Esophagus squamous epithelium (tissue), 5 donors: Measurements from ENCODE around the gene SYNE2. TPM values are rescaled to one million over a fixed set of nuclear protein-coding genes. Genes with fewer than 3 reads are reported as not detected.

Experiments
- DNase-seq: peaks from one replicate; lab custom pipeline; 2025; lab: John Stamatoyannopoulos, UW
- H3K27ac ChIP-seq, 4 donors: fragments of 200-600 bp; sonication (generic); one replicate each; pipeline ENCODE4 v1.5.1; 2016 to 2019; ENCODE audit warnings: mild to moderate bottlenecking in 1 of 4
- H3K27me3 ChIP-seq, 4 donors: fragments of 200-600 bp; sonication (generic); 1 replicate in 3 of 4; 2 replicates in 1 of 4; pipeline versions ENCODE4 v1.5.1 to v1.6.0; 2017 to 2021; ENCODE audit warnings: antibody characterized with exemption in 1 of 4
- H3K36me3 ChIP-seq, 3 donors: fragments of 200-600 bp; sonication (generic); one replicate each; pipeline ENCODE4 v1.5.1; 2016 to 2019
- H3K4me1 ChIP-seq, 3 donors: fragments of 200-600 bp; sonication (generic); one replicate each; pipeline ENCODE4 v1.5.1; 2017 to 2019
- H3K4me3 ChIP-seq, 4 donors: fragments of 200-600 bp; sonication (generic); 1 replicate in 3 of 4; 2 replicates in 1 of 4; pipeline ENCODE4 v1.5.1; 2016 to 2019; ENCODE audit warnings: mild to moderate bottlenecking in 2 of 4, moderate library complexity in 1 of 4
- H3K9me3 ChIP-seq, 3 donors: fragments of 200-600 bp; sonication (generic); one replicate each; pipeline ENCODE4 v1.5.1; 2016 to 2019
- CTCF ChIP-seq, 6 experiments: fragments of 450-650 bp in 4 of 6; fragments of 200-600 bp in 2 of 6; sonication (generic) in 2 of 6; IDR thresholded peaks; one replicate each; pipeline ENCODE4 v1.5.1; 2016 to 2019; ENCODE audit warnings: antibody characterized with exemption in 6 of 6, mild to moderate bottlenecking in 4 of 6, moderate library complexity in 4 of 6
- POLR2A ChIP-seq, 4 donors: fragments of 450-650 bp; IDR thresholded peaks; one replicate each; pipeline ENCODE4 v1.6.1; 2017; ENCODE audit warnings: antibody characterized with exemption in 4 of 4, mild to moderate bottlenecking in 4 of 4, moderate library complexity in 3 of 4
- WGBS, 2 donors: methylation state at CpG; one replicate each; pipeline ENCODE4 v1.1.5; 2018; 5-methylcytosine and 5-hydroxymethylcytosine counted together
- intact Hi-C: fragments of 100-400 bp; cut with DNase I; formaldehyde crosslinking; loops from one replicate; pipeline ENCODE4 v1.15.0; 2022
- total RNA-seq, 4 donors: library from RNA; depleted of rRNA; stranded (reverse); fragments of >200 nt; gene quantifications; one replicate each; pipeline ENCODE4 v1.1.0, GENCODE V29; 2016
- donor health status: DM: yes; HTN: yes; CAD: no.

The SYNE2 gene
- total RNA-seq, 4 donors from 2014 or later, result 128 to 197 (median 145) TPM

- Histone ChIP-seq H3K4me1 (peaks cover 11 to 40% (median 15%) of the 10 kb centered on the region in 3 donors), H3K36me3 (peaks cover 0 to 54% (median 3%) of the 10 kb centered on the region in 3 donors), H3K27me3 (no peaks in the 10 kb centered on the region), H3K27ac (peak overlapping the region; percentile 74 to 84 (median 82)), H3K4me3 (no peak overlapping the region), H3K9me3 (no peaks in the 10 kb centered on the region)
- DNase-seq, result no peak
- WGBS, 2 donors, result 64 to 77% methylated on average over 3 to 6 of the region's 6 CpGs
- TF ChIP-seq CTCF (IDR thresholded peaks at IDR 0.05), result no peak
- TF ChIP-seq POLR2A (IDR thresholded peaks at IDR 0.05), result no peak
- intact Hi-C loops, result no loop called here
Measured at GRCh38 chr14:64059454-64060198, 206.8 kb downstream of the SYNE2 start.

- no peak for DNase-seq
- Histone ChIP-seq H3K27me3 (no peaks in the 10 kb centered on the region), H3K4me3 (no peak overlapping the region), H3K9me3 (no peaks in the 10 kb centered on the region), H3K4me1 (peaks cover 11 to 40% (median 15%) of the 10 kb centered on the region in 3 donors), H3K36me3 (peaks cover 0 to 58% (median 3%) of the 10 kb centered on the region in 3 donors), H3K27ac (peak overlapping the region; percentile 74 to 84 (median 82))
- TF ChIP-seq CTCF (IDR thresholded peaks at IDR 0.05), result no peak
- no peak for TF ChIP-seq POLR2A (IDR thresholded peaks at IDR 0.05)
- intact Hi-C loops, result no loop called here
- 67% methylated on average over 1 of the region's 1 CpG; no CpG with 5 or more reads in 1 of the 2 donors for WGBS, 2 donors
Measured at GRCh38 chr14:64060199-64060545, 207.4 kb downstream of the SYNE2 start.

GRCh38 chr14:64060648-64061096 is 207.9 kb downstream of the SYNE2 start:
- Histone ChIP-seq H3K27ac (peak overlapping the region; percentile 74 to 84 (median 82)), H3K36me3 (peaks cover 0 to 58% (median 3%) of the 10 kb centered on the region in 3 donors), H3K9me3 (no peaks in the 10 kb centered on the region), H3K4me3 (no peak overlapping the region), H3K4me1 (peaks cover 11 to 40% (median 15%) of the 10 kb centered on the region in 3 donors), H3K27me3 (no peaks in the 10 kb centered on the region)
- TF ChIP-seq POLR2A (IDR thresholded peaks at IDR 0.05) (no peak), CTCF (IDR thresholded peaks at IDR 0.05) (peak in 5 of 6 experiments; percentile 45 to 93 (median 71))
- WGBS, 2 donors, result 36 to 51% methylated on average over 5 of the region's 5 CpGs
- DNase-seq, result no peak
- intact Hi-C loops, result no loop called here

- no peak overlapping the region for H3K4me3 ChIP-seq
- 46 to 67% methylated on average over 1 of the region's 1 CpG for WGBS, 2 donors
- H3K9me3 ChIP-seq, result no peaks in the 10 kb centered on the region
- peaks cover 0 to 58% (median 3%) of the 10 kb centered on the region in 3 donors for H3K36me3 ChIP-seq
- peaks cover 11 to 40% (median 15%) of the 10 kb centered on the region in 3 donors for H3K4me1 ChIP-seq
- H3K27ac ChIP-seq, result peak overlapping the region; percentile 74 to 84 (median 82)
- TF ChIP-seq CTCF (IDR thresholded peaks at IDR 0.05) (no peak), POLR2A (IDR thresholded peaks at IDR 0.05) (no peak)
- no peaks in the 10 kb centered on the region for H3K27me3 ChIP-seq
- DNase-seq, result no peak
- intact Hi-C loops, result no loop called here
Measured at GRCh38 chr14:64061115-64061514, 208.3 kb downstream of the SYNE2 start.

- Histone ChIP-seq H3K9me3 (no peaks in the 10 kb centered on the region), H3K27ac (peak overlapping the region in 3 of 4 donors; percentile 18 to 84 (median 82)), H3K4me1 (peaks cover 11 to 40% (median 15%) of the 10 kb centered on the region in 3 donors), H3K27me3 (no peaks in the 10 kb centered on the region), H3K4me3 (no peak overlapping the region), H3K36me3 (peaks cover 0 to 58% (median 3%) of the 10 kb centered on the region in 3 donors)
- 40 to 52% methylated on average over 1 of the region's 1 CpG for WGBS, 2 donors
- TF ChIP-seq CTCF (IDR thresholded peaks at IDR 0.05) (no peak), POLR2A (IDR thresholded peaks at IDR 0.05) (no peak)
- no peak for DNase-seq
- intact Hi-C loops, result no loop called here
Measured at GRCh38 chr14:64061706-64062105, 208.9 kb downstream of the SYNE2 start.
